GM12878 (cell line): ENCODE data around the gene GPER1. TPM values are rescaled to one million over a fixed set of nuclear protein-coding genes. Genes with fewer than 3 reads are reported as not detected.

Experiments
- ATAC-seq: fragments of 200-7000 bp; cut with Tn5 transposase; 3 replicates; pipeline ENCODE4 v1.9.1; 2020; ENCODE audit warnings: mild to moderate bottlenecking, moderate library complexity
- BruUV-seq: library from RNA; stranded (reverse); fragments of 400-500 nt; replicated peaks from 2 replicates; lab custom pipeline; 2021; lab: Mats Ljungman, UMichigan
- CTCF ChIA-PET: fragments of 300-600 bp; sonication (Branson Sonifier 250); formaldehyde crosslinking; extraction: SDS; loops from one replicate; lab custom pipeline; 2021; ENCODE audit warnings: inconsistent platforms; lab: Yijun Ruan, JAX
- POLR2A ChIA-PET: fragments of 350-600 bp; formaldehyde crosslinking; extraction: SDS; loops from one replicate; lab custom pipeline; 2021; ENCODE audit warnings: inconsistent platforms; lab: Charles Lee
- RAD21 ChIA-PET: fragments of 300-600 bp; sonication (Branson Sonifier 250); formaldehyde crosslinking; loops from one replicate; lab custom pipeline; 2023; ENCODE audit warnings: antibody characterized with exemption; ENCODE audit not compliant: unreplicated experiment; lab: Charles Lee
- SMC1A ChIA-PET: fragments of 300-600 bp; sonication (Branson Sonifier 250); formaldehyde crosslinking; loops from one replicate; lab custom pipeline; 2023; ENCODE audit not compliant: unreplicated experiment, uncharacterized antibody; lab: Charles Lee
- DNase-seq: peaks from one replicate; pipeline ENCODE4 v3.0.0-alpha.2; 2011; ENCODE audit warnings: low read depth, low spot score
- FAIRE-seq: peaks from 3 replicates; lab custom pipeline; 2011; peaks lifted over from hg19 to GRCh38; lab: Jason Lieb, UNC
- H2AFZ ChIP-seq: 2 replicates; pipeline ENCODE4 v1.6.0; 2011; ENCODE audit warnings: low read depth, low read length, control low read depth; ENCODE audit not compliant: control insufficient read depth
- H3K27ac ChIP-seq: 2 replicates; pipeline ENCODE4 v1.5.1; 2011; ENCODE audit warnings: control low read depth; ENCODE audit not compliant: control insufficient read depth, insufficient read depth
- H3K27me3 ChIP-seq, 2 experiments: replicated peaks in 1 of 2; 2 replicates each; pipeline versions ENCODE4 v1.6.0 to v1.6.1; 2011; ENCODE audit warnings: low read length in 1 of 2; ENCODE audit not compliant: control insufficient read depth in 2 of 2, insufficient read depth in 2 of 2
- H3K36me3 ChIP-seq, 2 experiments: 2 replicates each; pipeline ENCODE4 v1.5.1; 2011; ENCODE audit warnings: low read length in 1 of 2; ENCODE audit not compliant: control insufficient read depth in 2 of 2, insufficient read depth in 2 of 2
- H3K4me1 ChIP-seq: 2 replicates; pipeline ENCODE4 v1.6.1; 2011; ENCODE audit warnings: mild to moderate bottlenecking, low read length, moderate library complexity, mixed read lengths; ENCODE audit not compliant: control insufficient read depth, insufficient read depth
- H3K4me2 ChIP-seq: 2 replicates; pipeline ENCODE4 v1.6.0; 2011; ENCODE audit warnings: control low read depth; ENCODE audit not compliant: control insufficient read depth, insufficient read depth
- H3K4me3 ChIP-seq: fragments of 200-600 bp; sonication (generic); 2 replicates; pipeline ENCODE4 v1.5.1; 2016
- H3K79me2 ChIP-seq: 2 replicates; pipeline ENCODE4 v1.6.0; 2011; ENCODE audit warnings: low read length; ENCODE audit not compliant: control insufficient read depth, insufficient read depth
- H3K9ac ChIP-seq: 2 replicates; pipeline ENCODE4 v1.8.0; 2011; ENCODE audit warnings: low read length, control low read depth, mixed read lengths; ENCODE audit not compliant: control insufficient read depth, insufficient read depth
- H3K9me3 ChIP-seq: replicated peaks from 3 replicates; pipeline ENCODE4 v1.5.1; 2011; ENCODE audit warnings: mild to moderate bottlenecking, low read length; ENCODE audit not compliant: control insufficient read depth, insufficient read depth
- H4K20me1 ChIP-seq: 2 replicates; pipeline ENCODE4 v1.6.0; 2011; ENCODE audit not compliant: control insufficient read depth, insufficient read depth
- ATF7 ChIP-seq: fragments of 450-650 bp; IDR thresholded peaks from 2 replicates; pipeline ENCODE4 v1.6.1; 2016; ENCODE audit warnings: low read depth, mild to moderate bottlenecking
- DPF2 ChIP-seq: fragments of 450-650 bp; IDR thresholded peaks from 2 replicates; pipeline ENCODE4 v1.6.1; 2017; ENCODE audit warnings: mild to moderate bottlenecking
- IKZF2 ChIP-seq, 2 experiments: fragments of 450-650 bp; IDR thresholded peaks; 2 replicates each; pipeline ENCODE4 v1.6.1; 2017; ENCODE audit warnings: mild to moderate bottlenecking in 2 of 2, moderate library complexity in 2 of 2
- POLR2AphosphoS5 ChIP-seq: IDR thresholded peaks from 2 replicates; pipeline ENCODE4 v1.6.1; 2011; ENCODE audit warnings: mild to moderate bottlenecking, low read length, inconsistent platforms
- SMC3 ChIP-seq: IDR thresholded peaks from 2 replicates; pipeline ENCODE4 v1.6.1; 2011; ENCODE audit warnings: low read length, improper control_type of control experiment, borderline replicate concordance
- SUPT20H ChIP-seq: IDR thresholded peaks from 2 replicates; pipeline ENCODE4 v1.6.1; 2011; ENCODE audit warnings: low read depth, mild to moderate bottlenecking, low read length, moderate library complexity, borderline replicate concordance; ENCODE audit not compliant: control insufficient read depth
- USF1 ChIP-seq: IDR thresholded peaks from 2 replicates; pipeline ENCODE4 v1.6.1; 2011; ENCODE audit warnings: borderline replicate concordance, low read depth, mild to moderate bottlenecking, moderate library complexity, mixed read lengths, low read length; ENCODE audit not compliant: insufficient read depth; ENCODE audit errors: extremely low read length
- WGBS: methylation state at CpG from one replicate; pipeline ENCODE4 v1.1.6; 2016; ENCODE audit warnings: low lambda C conversion rate; ENCODE audit not compliant: insufficient replicate concordance, insufficient coverage; ENCODE audit errors: missing lambda C conversion rate; 5-methylcytosine and 5-hydroxymethylcytosine counted together
- in situ Hi-C: fragments of 300-500 bp; cut with MboI; formaldehyde crosslinking; loops from 9 replicates; pipeline ENCODE4 v1.14.3; 2018; ENCODE audit warnings: mixed read lengths
- intact Hi-C: fragments of 100-400 bp; cut with micrococcal nuclease; formaldehyde crosslinking; loops from one replicate; pipeline ENCODE4 v1.14.2; 2022; ENCODE audit not compliant: unreplicated experiment
- polyA plus RNA-seq, 11 experiments: library from polyadenylated mRNA; depleted of rRNA in 4 of 11; unstranded in 6 of 11; stranded (reverse) in 5 of 11; fragments of >200 nt; fragmentation: Nextera tagmentation in 4 of 11; fragmentation: Illumina TruSeq in 1 of 11; extraction: Ambion mirVana in 4 of 11; extraction: Trizol in 1 of 11; gene quantifications; 1 replicate in 1 of 11; 2 replicates in 10 of 11; pipeline versions ENCODE4 v1.2.1 to v1.2.3, GENCODE V29; 2011 to 2016; ENCODE audit warnings: inconsistent platforms in 2 of 11, missing spikeins in 2 of 11, low read depth in 1 of 11
- total RNA-seq, 4 experiments: library from RNA; depleted of rRNA in 3 of 4; stranded (reverse); fragments of >200 nt in 3 of 4; fragmentation: Illumina TruSeq in 1 of 4; extraction: Trizol in 1 of 4; gene quantifications; 2 replicates each; pipeline versions ENCODE4 v1.2.1 to v1.2.3, GENCODE V29; 2013 to 2021

The GPER1 gene
- total and polyA plus RNA-seq, 10 of the 15 experiments (the other 5 are each of a cell fraction or from before 2014, with no cell fraction given) = 0.03 to 6.5 (median 2.6) TPM

DNA sequence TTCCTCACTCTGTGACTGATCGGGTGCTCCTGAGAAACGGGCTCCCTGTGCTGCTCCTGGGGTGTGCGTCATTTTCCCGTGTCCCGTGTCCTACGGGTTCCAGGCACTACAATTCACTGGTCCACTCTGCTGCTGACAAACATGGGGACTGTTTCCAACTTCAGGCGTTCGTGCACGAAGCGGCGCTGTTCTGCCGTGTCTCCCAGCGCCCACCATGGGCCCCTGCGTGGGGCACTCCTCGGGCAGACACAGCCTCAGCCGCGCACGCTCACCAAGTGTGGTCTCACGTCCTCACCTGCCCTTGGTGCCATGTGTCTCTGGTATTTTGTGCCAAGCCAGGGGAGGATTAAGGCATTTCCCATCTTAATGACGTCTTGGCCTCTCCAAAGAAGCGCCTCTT is 24.6 kb upstream of the GPER1 start:
- Histone ChIP-seq H3K36me3 (peaks cover 0 to 1% of the 10 kb centered on the region in 2 experiments; a peak in 3 of 4 replicates), H3K79me2 (peaks cover 11% of the 10 kb centered on the region), H2AFZ (no peak overlapping the region), H3K4me3 (no peak overlapping the region), H3K27ac (peak overlapping the region; percentile 81; the same call in 1 of the 2 replicates), H3K4me2 (no peak overlapping the region), H4K20me1 (no peaks in the 10 kb centered on the region), H3K4me1 (peaks cover 33% of the 10 kb centered on the region), H3K9ac (no peak overlapping the region), H3K9me3 (no peaks in the 10 kb centered on the region; the same call in 2 of the 3 replicates), H3K27me3 (no peaks in the 10 kb centered on the region)
- ATAC-seq (no peak), DNase-seq (no peak), FAIRE-seq (no peak)
- BruUV-seq = no TSS peak
- ChIA-PET SMC1A (interaction anchor here (1.3 to 3.9 kb wide), 4 partner anchors 38 to 114 kb away, joined by 3 to 121 read pairs (median 30); no protein-coding TSS in a partner anchor), POLR2A (interaction anchor here (1.0 kb wide), 1 partner anchor 70 kb away, joined by 7 read pairs; no protein-coding TSS in a partner anchor), RAD21 (interaction anchor here (5.1 kb wide), 1 partner anchor 69 kb away, joined by 196 read pairs; no protein-coding TSS in a partner anchor), CTCF (interaction anchor here (1.0 to 9.7 kb wide), 4 partner anchors 39 to 112 kb away, joined by 3 to 280 read pairs (median 76); no protein-coding TSS in a partner anchor)
- TF ChIP-seq DPF2 (no peak), SMC3 (no peak), POLR2AphosphoS5 (no peak)
- in situ Hi-C loops (loop anchor here (5.0 kb wide), 2 partner anchors 36 to 66 kb away; no protein-coding TSS in a partner anchor), intact Hi-C loops (loop anchor here (10.0 kb wide), 1 partner anchor 159 kb away; no protein-coding TSS in a partner anchor)
- WGBS = 99% methylated on average over 21 of the region's 21 CpGs

DNA sequence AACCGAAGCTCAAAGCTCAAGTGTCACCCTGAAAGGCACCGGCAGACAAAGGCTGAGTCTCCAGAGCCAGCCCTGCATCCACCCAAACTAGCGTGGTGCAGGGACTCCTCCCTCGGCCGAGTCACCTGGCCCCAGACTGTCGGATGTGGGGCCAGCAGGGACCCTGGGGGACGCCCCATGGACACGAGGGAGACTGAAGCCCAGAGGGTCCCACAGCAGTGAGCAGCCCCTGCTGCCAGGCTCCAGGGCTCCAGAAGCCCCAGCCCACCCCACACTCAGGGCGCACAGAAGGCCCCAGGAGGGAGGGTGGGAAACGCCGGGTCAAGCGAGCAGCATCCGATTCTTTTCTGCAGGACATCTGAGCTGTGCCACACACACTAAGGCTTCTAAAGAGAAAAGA is 23.3 kb upstream of the GPER1 start:
- ChIA-PET POLR2A (interaction anchor here (0.9 to 3.3 kb wide), 5 partner anchors 19 to 73 kb away, joined by 3 to 29 read pairs (median 6); no protein-coding TSS in a partner anchor), CTCF (interaction anchor here (0.7 to 9.7 kb wide), 17 partner anchors 11 to 111 kb away, joined by 3 to 280 read pairs (median 9); partner anchors contain the start of gene GPR146), SMC1A (interaction anchor here (1.1 to 3.9 kb wide), 7 partner anchors 21 to 79 kb away, joined by 4 to 121 read pairs (median 13); no protein-coding TSS in a partner anchor), RAD21 (interaction anchor here (0.7 to 5.1 kb wide), 13 partner anchors 20 to 112 kb away, joined by 3 to 196 read pairs (median 9); partner anchors contain the start of gene GPR146)
- Histone ChIP-seq H3K9ac (no peak overlapping the region), H3K4me1 (peaks cover 33% of the 10 kb centered on the region), H3K79me2 (peaks cover 11% of the 10 kb centered on the region), H4K20me1 (no peaks in the 10 kb centered on the region), H3K36me3 (no peaks in the 10 kb centered on the region; a peak in 1 of 4 replicates), H2AFZ (no peak overlapping the region), H3K4me2 (peak overlapping the region; percentile 13), H3K9me3 (no peaks in the 10 kb centered on the region; the same call in 2 of the 3 replicates), H3K27ac (no peak overlapping the region), H3K4me3 (no peak overlapping the region), H3K27me3 (no peaks in the 10 kb centered on the region)
- 84% methylated on average over 13 of the region's 13 CpGs for WGBS
- no peak for DNase-seq
- no TSS peak for BruUV-seq
- TF ChIP-seq SUPT20H (no peak), ATF7 (no peak), IKZF2 (IDR thresholded peaks at IDR 0.05) (no peak), USF1 (no peak)
- in situ Hi-C loops (loop anchor here (5.0 kb wide), 2 partner anchors 37 to 67 kb away; no protein-coding TSS in a partner anchor), intact Hi-C loops (loop anchor here (10.0 kb wide), 1 partner anchor 160 kb away; no protein-coding TSS in a partner anchor)
- no peak for ATAC-seq
- no peak for FAIRE-seq
